AG10803 (cell line): ENCODE results near the gene KRTAP4-8.
"Not testable (repeated sequence)": the region's sequence is repeated elsewhere in the genome, so short reads cannot be mapped to it uniquely, and the experiment has no call there.

Experiments used
- DNase-seq: peaks from one replicate; pipeline ENCODE4 v3.0.0; 2010; ENCODE audit warnings: low read depth
- H3K4me3 ChIP-seq: 2 replicates; pipeline ENCODE4 v1.5.1; 2011; ENCODE audit warnings: mild to moderate bottlenecking, low read length, control low read depth
- CTCF ChIP-seq: conservative IDR thresholded peaks from 2 replicates; pipeline ENCODE4 v1.5.1; 2011; ENCODE audit warnings: mild to moderate bottlenecking, low read length, control low read depth, inconsistent platforms

The KRTAP4-8 gene

GRCh38 chr17:41101586-41102259, 3.8 kb upstream of the KRTAP4-8 start, which contains the start of gene KRTAP4-16:
TSS of gene KRTAP4-16 (minus strand) at chr17:41102209. CDS start at chr17:41102209, 0 bp downstream.
- H3K4me3 ChIP-seq: no peak within 1 kb of the TSS
- TF ChIP-seq CTCF: no peak
- DNase-seq: no peak

GRCh38 chr17:41099682-41100480, 1.9 kb upstream of the KRTAP4-8 start:
- H3K4me3 ChIP-seq: not testable (repeated sequence)
- peak; percentile 77 for DNase-seq

- peak; percentile 62 for DNase-seq
- TF ChIP-seq CTCF: no peak
- H3K4me3 ChIP-seq: no peak overlapping the region
Measured at GRCh38 chr17:41098481-41098880, 539 bp upstream of the KRTAP4-8 start.

- DNase-seq: no peak
- H3K4me3 ChIP-seq: no peak overlapping the region
- no peak for TF ChIP-seq CTCF
Measured at GRCh38 chr17:41096055-41096454, 1.9 kb downstream of the KRTAP4-8 start.

- H3K4me3 ChIP-seq: not testable (repeated sequence)
Measured at GRCh38 chr17:41088760-41089352, 9.1 kb downstream of the KRTAP4-8 start.

GRCh38 chr17:41084100-41084856, 13.7 kb downstream of the KRTAP4-8 start, which contains the start of gene KRTAP4-7:
TSS of gene KRTAP4-7 (plus strand) at chr17:41084150. CDS start at chr17:41084207, 57 bp downstream.
- not testable (repeated sequence) for H3K4me3 ChIP-seq, DNase-seq

More at GRCh38 chr17:41088760-41089352, 9.1 kb downstream of the KRTAP4-8 start:
- DNase-seq: not testable (repeated sequence)

GRCh38 chr17:41083427-41083826, 14.5 kb downstream of the KRTAP4-8 start:
- DNase-seq: peak; percentile 52
- H3K4me3 ChIP-seq: not testable (repeated sequence)

- DNase-seq: peak; percentile 35
- TF ChIP-seq CTCF: no peak
- no peak overlapping the region for H3K4me3 ChIP-seq
Measured at GRCh38 chr17:41082626-41083025, 15.3 kb downstream of the KRTAP4-8 start.
